Heart right ventricle (tissue), 16 donors: ENCODE measurements around the gene TNKS1BP1. TPM values are rescaled to one million over a fixed set of nuclear protein-coding genes. Genes with fewer than 3 reads are reported as not detected.

Experiments used
- ATAC-seq, 8 donors: fragments of 200-7000 bp; cut with Tn5 transposase; one replicate each; pipeline ENCODE4 v1.9.1; 2020; ENCODE audit warnings: mild to moderate bottlenecking in 8 of 8, moderate library complexity in 8 of 8, moderate number of reproducible peaks in 1 of 8
- DNase-seq, 2 donors: peaks; one replicate each; pipeline ENCODE4 v3.0.0-alpha.2; 2020
- H3K27ac ChIP-seq, 10 donors: fragments of 200-600 bp; sonication (generic) in 2 of 10; one replicate each; pipeline versions ENCODE4 v1.5.0 to v1.8.0; 2020 to 2022; ENCODE audit warnings: mild to moderate bottlenecking in 3 of 10
- H3K27me3 ChIP-seq, 7 donors: fragments of 200-600 bp; one replicate each; pipeline ENCODE4 v1.8.0; 2021 to 2022; ENCODE audit warnings: mild to moderate bottlenecking in 2 of 7
- H3K36me3 ChIP-seq, 9 donors: fragments of 200-600 bp; sonication (generic) in 1 of 9; one replicate each; pipeline versions ENCODE4 v1.5.0 to v1.8.0; 2020 to 2022; ENCODE audit warnings: mild to moderate bottlenecking in 2 of 9
- H3K4me1 ChIP-seq, 9 donors: fragments of 200-600 bp; sonication (generic) in 1 of 9; one replicate each; pipeline versions ENCODE4 v1.5.0 to v1.8.0; 2020 to 2022; ENCODE audit warnings: mild to moderate bottlenecking in 4 of 9
- H3K4me3 ChIP-seq, 10 donors: fragments of 200-600 bp; sonication (generic) in 2 of 10; one replicate each; pipeline versions ENCODE4 v1.5.0 to v1.8.0; 2020 to 2022; ENCODE audit warnings: mild to moderate bottlenecking in 7 of 10, moderate library complexity in 2 of 10
- H3K9me3 ChIP-seq, 11 donors: fragments of 200-600 bp in 10 of 11; sonication (generic) in 2 of 11; one replicate each; pipeline versions ENCODE4 v1.5.0 to v1.8.0; 2013 to 2022; ENCODE audit warnings: mild to moderate bottlenecking in 2 of 11, control low read depth in 1 of 11, moderate library complexity in 1 of 11
- WGBS, 2 donors: extraction: QIAGEN DNeasy Blood & Tissue Kit; methylation state at CpG; one replicate each; pipeline ENCODE4 v1.1.7; 2013; ENCODE audit warnings: inconsistent platforms in 1 of 2; 5-methylcytosine and 5-hydroxymethylcytosine counted together
- intact Hi-C, 10 donors: fragments of 100-400 bp; cut with DNase I; formaldehyde crosslinking; loops; one replicate each; pipeline versions ENCODE4 v1.11.1 to v1.14.2; 2022
- polyA plus RNA-seq, 2 donors: library from polyadenylated mRNA; stranded (reverse); fragments of 200-250 nt; gene quantifications; one replicate each; pipeline ENCODE4 v1.2.3, GENCODE V29; 2013
- total RNA-seq, 10 donors: library from RNA; stranded (reverse); fragmentation: NEBNext Ultra II Directional in 3 of 10; extraction: Animal tissue kit (Norgen Biotek cat#: 25700) in 3 of 10; gene quantifications; one replicate each; pipeline versions ENCODE4 v1.2.1 to v1.2.4, GENCODE V29; 2021 to 2023
- TF ChIP-seq, protein P1 (sequence below), 9 donors: fragments of 200-600 bp; sonication (generic) in 2 of 9; IDR thresholded peaks; one replicate each; pipeline versions ENCODE4 v1.5.0 to v1.8.0; 2021 to 2022; ENCODE audit warnings: antibody characterized with exemption in 9 of 9, mild to moderate bottlenecking in 5 of 9, moderate library complexity in 1 of 9
- donor health status: Arrhythmogenic right ventricular cardiomyopathy.
- donor health status: ischemic (EF 13 %, LVEDD 7.1; RV severe dilation, severe dysfunction).
- donor health status: healthy with polysubstance abuse.
- donor health status: DM: no; HTN: yes; CAD: no.
- donor health status: DM: no; HTN: no; CAD: no.
- donor health status: ischemic (EF 25% LVEDD 6.9; RV normal size, moderate dysfunction).
- donor health status: ischemic (EF 25% LVEDD 5.7; RV mildly dilated, moderate dysfunction).
- donor health status: healthy.
- donor health status: DM: yes; HTN: yes; CAD: no.
- donor health status: Ischemic cardiomyopathy.
- donor health status: ischemic (EF 35%, LVEDD 5.7; RV mildly dilated, moderate dysfunction).
- donor health status: nonischemic (EF 11% LVEDD 7.7; RV severe dilation, severe dysfunction).
- donor health status: DM: yes; HTN: yes; CAD: no.
- donor health status: PGD.
- donor health status: ischemic (EF 29% LVEDD 5.4; RV normal size, mild dysfunction).
- donor health status: nonischemic (EF 23%, LVEDD 6.1; RV moderate dilation, normal function).

Gene TNKS1BP1
- total and polyA plus RNA-seq, 12 donors = 19.9 to 118 (median 37.0) TPM

DNA sequence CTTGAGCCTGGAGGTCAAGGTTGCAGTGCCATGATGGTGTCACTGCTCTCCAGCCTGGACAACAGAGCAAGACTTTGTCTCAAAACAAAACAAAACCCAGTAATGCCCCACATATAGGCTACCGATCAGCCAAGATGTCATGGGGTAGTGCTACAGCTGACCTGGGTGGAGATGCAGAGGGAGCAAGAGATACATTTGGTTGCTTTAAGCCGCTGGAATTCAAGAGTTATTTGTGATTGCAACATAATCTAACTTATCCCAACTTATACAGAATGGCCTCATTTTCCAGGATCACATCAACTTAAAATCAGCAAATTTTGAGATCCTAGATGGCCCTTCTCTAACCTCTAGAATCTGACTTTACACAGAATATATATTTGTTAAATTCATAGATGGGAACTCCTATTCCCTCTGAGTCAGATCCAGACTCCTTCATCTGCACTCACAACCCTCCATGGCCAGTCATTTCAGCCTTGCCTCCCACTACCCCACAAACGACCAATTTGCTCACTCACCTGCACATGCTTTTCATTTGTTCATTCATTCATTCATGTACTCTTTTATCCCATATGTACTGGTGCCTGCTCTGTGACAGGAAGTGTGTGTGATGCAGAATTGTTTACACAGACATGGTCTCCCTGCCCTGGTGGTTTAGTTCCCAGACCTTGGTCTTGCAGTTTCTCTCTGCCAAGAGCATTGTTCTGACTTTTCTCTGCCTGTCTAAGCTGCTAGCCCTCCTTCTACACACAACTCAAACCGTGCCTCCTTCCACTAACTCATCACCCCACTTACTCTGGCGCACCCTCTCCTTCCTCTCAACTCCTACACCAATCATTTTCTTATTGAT is 63.6 kb downstream of the TNKS1BP1 start:
- no peak for ATAC-seq
- H3K27ac ChIP-seq = peak overlapping the region in 1 of 10 donors; percentile 31
- TF ChIP-seq, protein P1, sequence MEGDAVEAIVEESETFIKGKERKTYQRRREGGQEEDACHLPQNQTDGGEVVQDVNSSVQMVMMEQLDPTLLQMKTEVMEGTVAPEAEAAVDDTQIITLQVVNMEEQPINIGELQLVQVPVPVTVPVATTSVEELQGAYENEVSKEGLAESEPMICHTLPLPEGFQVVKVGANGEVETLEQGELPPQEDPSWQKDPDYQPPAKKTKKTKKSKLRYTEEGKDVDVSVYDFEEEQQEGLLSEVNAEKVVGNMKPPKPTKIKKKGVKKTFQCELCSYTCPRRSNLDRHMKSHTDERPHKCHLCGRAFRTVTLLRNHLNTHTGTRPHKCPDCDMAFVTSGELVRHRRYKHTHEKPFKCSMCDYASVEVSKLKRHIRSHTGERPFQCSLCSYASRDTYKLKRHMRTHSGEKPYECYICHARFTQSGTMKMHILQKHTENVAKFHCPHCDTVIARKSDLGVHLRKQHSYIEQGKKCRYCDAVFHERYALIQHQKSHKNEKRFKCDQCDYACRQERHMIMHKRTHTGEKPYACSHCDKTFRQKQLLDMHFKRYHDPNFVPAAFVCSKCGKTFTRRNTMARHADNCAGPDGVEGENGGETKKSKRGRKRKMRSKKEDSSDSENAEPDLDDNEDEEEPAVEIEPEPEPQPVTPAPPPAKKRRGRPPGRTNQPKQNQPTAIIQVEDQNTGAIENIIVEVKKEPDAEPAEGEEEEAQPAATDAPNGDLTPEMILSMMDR (IDR thresholded peaks at IDR 0.05) = no peak
- H3K4me1 ChIP-seq = peaks cover 0 to 8% (median 0%) of the 10 kb centered on the region in 9 donors
- WGBS, 2 donors = 58 to 59% methylated on average over 5 of the region's 5 CpGs
- H3K36me3 ChIP-seq = no peaks in the 10 kb centered on the region
- no peaks in the 10 kb centered on the region for H3K27me3 ChIP-seq
- H3K4me3 ChIP-seq = no peak overlapping the region
- intact Hi-C loops = no loop called here
- H3K9me3 ChIP-seq = peaks cover 0 to 29% (median 7%) of the 10 kb centered on the region in 11 donors
- DNase-seq = no peak

DNA sequence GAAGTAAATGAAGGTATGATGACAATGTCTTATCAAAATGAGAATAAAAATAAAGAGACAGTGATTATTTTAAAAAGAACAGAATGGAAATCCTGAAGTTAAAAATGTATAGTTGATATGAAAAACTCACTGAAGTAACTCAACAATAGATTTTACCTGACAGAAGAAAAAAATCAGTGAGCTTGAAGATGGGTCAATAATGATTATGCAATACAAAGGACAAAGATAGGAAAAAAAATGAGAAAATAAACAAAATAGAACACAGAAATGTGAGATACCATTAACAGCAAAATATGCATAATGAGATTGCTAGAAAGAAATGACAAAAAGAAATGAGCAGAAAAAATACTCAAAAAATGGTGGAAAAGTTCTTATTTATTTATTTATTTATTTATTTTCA is 68.6 kb downstream of the TNKS1BP1 start:
- no peak for ATAC-seq
- intact Hi-C loops = no loop called here
- Histone ChIP-seq H3K27ac (no peak overlapping the region), H3K4me3 (no peak overlapping the region), H3K4me1 (peaks cover 0 to 10% (median 6%) of the 10 kb centered on the region in 9 donors), H3K36me3 (no peaks in the 10 kb centered on the region), H3K9me3 (peaks cover 0 to 27% (median 7%) of the 10 kb centered on the region in 11 donors), H3K27me3 (peaks cover 0 to 6% (median 0%) of the 10 kb centered on the region in 7 donors)
- no peak for DNase-seq
- TF ChIP-seq, protein P1 (IDR thresholded peaks at IDR 0.05) = no peak

DNA sequence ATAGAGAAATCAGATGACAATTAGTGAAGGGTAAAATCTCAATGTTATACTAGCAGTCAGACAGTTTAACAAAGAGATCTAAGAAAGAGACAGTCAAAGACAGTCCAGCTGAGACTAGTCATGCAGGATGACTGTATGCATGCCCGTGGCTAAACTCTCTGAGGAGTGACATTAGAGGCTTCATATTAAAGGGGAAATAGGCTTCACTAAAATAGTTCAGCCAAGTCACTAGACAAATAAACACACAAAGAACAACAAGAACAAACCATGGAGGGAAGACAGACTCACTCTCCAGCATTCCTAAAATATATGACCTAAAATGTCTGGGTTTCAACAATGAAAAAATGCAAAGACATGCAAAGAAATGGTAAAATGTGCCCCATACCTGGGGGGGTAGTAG is 69.1 kb downstream of the TNKS1BP1 start:
- ATAC-seq (no peak), DNase-seq (no peak)
- 38 to 47% methylated on average over 1 of the region's 1 CpG for WGBS, 2 donors
- Histone ChIP-seq H3K9me3 (peaks cover 0 to 27% (median 7%) of the 10 kb centered on the region in 11 donors), H3K4me3 (no peak overlapping the region), H3K4me1 (peaks cover 0 to 14% (median 7%) of the 10 kb centered on the region in 9 donors), H3K27me3 (peaks cover 0 to 6% (median 0%) of the 10 kb centered on the region in 7 donors), H3K27ac (no peak overlapping the region), H3K36me3 (no peaks in the 10 kb centered on the region)
- TF ChIP-seq, protein P1 (IDR thresholded peaks at IDR 0.05) = no peak
- intact Hi-C loops = no loop called here

DNA sequence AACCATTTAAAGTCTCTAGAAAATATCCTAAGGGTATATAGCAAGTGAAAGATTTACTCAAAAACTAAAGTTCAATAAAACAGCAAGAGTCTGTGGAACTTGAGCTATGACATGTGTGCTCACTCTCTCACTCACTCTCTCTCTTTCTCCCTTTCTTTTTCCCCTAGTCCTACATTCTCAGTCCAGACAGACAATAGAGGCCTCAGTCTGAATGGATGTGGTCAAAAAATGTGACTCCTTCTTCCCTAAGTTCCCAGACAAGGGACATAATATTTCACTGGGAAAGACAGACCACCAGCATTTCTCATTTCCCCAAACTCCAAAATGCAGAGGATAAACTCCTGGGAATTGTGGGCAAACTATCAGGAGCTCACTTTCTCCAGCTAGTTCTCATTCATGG is 70.1 kb downstream of the TNKS1BP1 start:
- Histone ChIP-seq H3K4me1 (peaks cover 0 to 14% (median 7%) of the 10 kb centered on the region in 9 donors), H3K4me3 (no peak overlapping the region), H3K36me3 (no peaks in the 10 kb centered on the region), H3K27me3 (peaks cover 0 to 6% (median 0%) of the 10 kb centered on the region in 7 donors), H3K27ac (no peak overlapping the region), H3K9me3 (peaks cover 0 to 27% (median 7%) of the 10 kb centered on the region in 11 donors)
- intact Hi-C loops = loop anchor here in 3 of 10 donors (5.0 kb wide), 3 partner anchors 137 to 417 kb away; no protein-coding TSS in a partner anchor
- TF ChIP-seq, protein P1 (IDR thresholded peaks at IDR 0.05) = no peak
- no peak for ATAC-seq
- no peak for DNase-seq
